Activated CD4-positive, CD25-positive, alpha-beta regulatory T cell treated with anti-CD3 and anti-CD28 coated beads, Interleukin-2, amount 50 U/mL, for 16 hours (primary cell): Measurements from ENCODE around the gene CYP2A6.
"Not testable (repeated sequence)": the region's sequence is repeated elsewhere in the genome, so short reads cannot be mapped to it uniquely, and the experiment has no call there.

ENCODE experiments used
- DNase-seq: peaks from one replicate; pipeline ENCODE4 v3.0.0-alpha.2; 2020; ENCODE audit warnings: low read depth, low spot score

The CYP2A6 gene

GRCh38 chr19:40850277-40850676 is at the start of gene CYP2A6:
TSS of gene CYP2A6 (minus strand) at chr19:40850447. CDS start at chr19:40850426, 21 bp downstream.
- DNase-seq, result not testable (repeated sequence)

- not testable (repeated sequence) for DNase-seq
Observed at GRCh38 chr19:40899964-40900363, 49.7 kb upstream of the CYP2A6 start.

GRCh38 chr19:40896843-40897789 is 46.9 kb upstream of the CYP2A6 start:
- not testable (repeated sequence) for DNase-seq

- no peak for DNase-seq
Observed at GRCh38 chr19:40896418-40896796, 46.2 kb upstream of the CYP2A6 start.

GRCh38 chr19:40893112-40893511 is 42.9 kb upstream of the CYP2A6 start:
- no peak for DNase-seq

GRCh38 chr19:40889366-40889765 is 39.1 kb upstream of the CYP2A6 start:
- DNase-seq, result no peak

GRCh38 chr19:40888191-40888590 is 37.9 kb upstream of the CYP2A6 start:
- DNase-seq, result no peak

GRCh38 chr19:40884187-40884931 is 34.1 kb upstream of the CYP2A6 start:
- DNase-seq, result not testable (repeated sequence)

- DNase-seq, result not testable (repeated sequence)
Observed at GRCh38 chr19:40882062-40882461, 31.8 kb upstream of the CYP2A6 start, which contains the start of gene CYP2A7. TSS of gene CYP2A7 (minus strand) at chr19:40882231. CDS start at chr19:40882210, 21 bp downstream.

- DNase-seq, result not testable (repeated sequence)
Observed at GRCh38 chr19:40879349-40879748, 29.1 kb upstream of the CYP2A6 start.

GRCh38 chr19:40875526-40875951 is 25.3 kb upstream of the CYP2A6 start:
- DNase-seq, result peak; percentile 51

- DNase-seq, result not testable (repeated sequence)
Observed at GRCh38 chr19:40874874-40875273, 24.6 kb upstream of the CYP2A6 start.

- DNase-seq, result not testable (repeated sequence)
Observed at GRCh38 chr19:40873873-40874272, 23.6 kb upstream of the CYP2A6 start.

- no peak for DNase-seq
Observed at GRCh38 chr19:40872209-40872608, 22.0 kb upstream of the CYP2A6 start.

GRCh38 chr19:40867701-40868100 is 17.5 kb upstream of the CYP2A6 start:
- DNase-seq, result no peak

- not testable (repeated sequence) for DNase-seq
Observed at GRCh38 chr19:40864739-40865496, 14.7 kb upstream of the CYP2A6 start.

GRCh38 chr19:40862785-40863184 is 12.5 kb upstream of the CYP2A6 start:
- DNase-seq, result no peak

GRCh38 chr19:40862333-40862732 is 12.1 kb upstream of the CYP2A6 start:
- no peak for DNase-seq

- no peak for DNase-seq
Observed at GRCh38 chr19:40858109-40858508, 7.9 kb upstream of the CYP2A6 start.

GRCh38 chr19:40852467-40853152 is 2.4 kb upstream of the CYP2A6 start:
- not testable (repeated sequence) for DNase-seq

- not testable (repeated sequence) for DNase-seq
Observed at GRCh38 chr19:40846722-40847121, 3.5 kb downstream of the CYP2A6 start.
